SK-N-SH (cell line): ENCODE data around the gene NPFFR1. TPM values are rescaled to one million over a fixed set of nuclear protein-coding genes. Genes with fewer than 3 reads are reported as not detected.

Experiments
- CTCF ChIA-PET: fragments of 300-600, 350-600 bp; formaldehyde crosslinking; extraction: SDS; loops from one replicate; lab custom pipeline; 2021; lab: Yijun Ruan, JAX
- POLR2A ChIA-PET: fragments of 350-600 bp; sonication (Branson Sonifier 250); formaldehyde crosslinking; extraction: SDS; loops from one replicate; lab custom pipeline; 2020; ENCODE audit warnings: antibody characterized with exemption, inconsistent platforms; lab: Yijun Ruan, JAX
- DNase-seq: peaks from one replicate; pipeline ENCODE4 v3.0.0; 2012
- H2AFZ ChIP-seq: fragments of 200-600 bp; sonication (generic); 2 replicates; pipeline ENCODE4 v1.8.1; 2016; ENCODE audit warnings: antibody characterized with exemption, mild to moderate bottlenecking, low read depth
- H3F3A ChIP-seq: fragments of 200-600 bp; sonication (generic); replicated peaks from 2 replicates; pipeline ENCODE3; 2016; ENCODE audit warnings: antibody characterized with exemption, mild to moderate bottlenecking; ENCODE audit not compliant: insufficient read depth
- H3K27ac ChIP-seq, 2 experiments: fragments of 200-500 bp in 1 of 2; fragments of 200-600 bp in 1 of 2; sonication (Bioruptor generic) in 1 of 2; sonication (generic), shearing (Covaris generic) in 1 of 2; 2 replicates each; pipeline versions ENCODE4 v1.5.1 to v1.6.1; 2014 to 2016; ENCODE audit warnings: low read depth in 2 of 2, inconsistent platforms in 1 of 2, low read length in 1 of 2, mild to moderate bottlenecking in 1 of 2, mixed read lengths in 1 of 2
- H3K27me3 ChIP-seq: fragments of 200-600 bp; sonication (generic), shearing (Covaris generic); 2 replicates; pipeline ENCODE4 v1.6.1; 2016; ENCODE audit warnings: mixed run types; ENCODE audit not compliant: insufficient read depth
- H3K36me3 ChIP-seq, 2 experiments: fragments of 200-500 bp in 1 of 2; fragments of 200-600 bp in 1 of 2; sonication (Bioruptor generic) in 1 of 2; sonication (generic) in 1 of 2; replicated peaks in 1 of 2; 2 replicates each; pipeline versions ENCODE3 to v1.5.1; 2014 to 2016; ENCODE audit warnings: low read length in 1 of 2, mild to moderate bottlenecking in 1 of 2; ENCODE audit not compliant: insufficient read depth in 2 of 2, control insufficient read depth in 1 of 2
- H3K4me1 ChIP-seq, 2 experiments: fragments of 200-500 bp in 1 of 2; fragments of 200-600 bp in 1 of 2; sonication (Bioruptor generic) in 1 of 2; sonication (generic), shearing (Covaris generic) in 1 of 2; 2 replicates each; pipeline versions ENCODE4 v1.5.1 to v1.6.1; 2014 to 2016; ENCODE audit warnings: low read depth in 1 of 2, low read length in 1 of 2, mixed run types in 1 of 2; ENCODE audit not compliant: insufficient read depth in 2 of 2, control insufficient read depth in 1 of 2
- H3K4me2 ChIP-seq: fragments of 200-600 bp; sonication (generic), shearing (Covaris generic); 2 replicates; pipeline ENCODE4 v1.6.1; 2017; ENCODE audit warnings: mixed run types
- H3K4me3 ChIP-seq, 2 experiments: fragments of 200-500 bp in 1 of 2; fragments of 200-600 bp in 1 of 2; sonication (Bioruptor generic) in 1 of 2; sonication (generic), shearing (Covaris generic) in 1 of 2; 2 replicates each; pipeline versions ENCODE4 v1.5.1 to v1.8.1; 2014 to 2016; ENCODE audit warnings: low read depth in 2 of 2, inconsistent platforms in 1 of 2, low read length in 1 of 2, mild to moderate bottlenecking in 1 of 2, mixed read lengths in 1 of 2, moderate library complexity in 1 of 2
- H3K79me2 ChIP-seq: fragments of 200-600 bp; sonication (generic); 2 replicates; pipeline ENCODE4 v1.8.1; 2017; ENCODE audit warnings: mild to moderate bottlenecking; ENCODE audit not compliant: insufficient read depth
- H3K9ac ChIP-seq: fragments of 200-600 bp; sonication (generic); 2 replicates; pipeline ENCODE4 v1.6.1; 2017; ENCODE audit warnings: mixed run types
- H3K9me2 ChIP-seq: fragments of 200-600 bp; sonication (generic); 2 replicates; pipeline ENCODE4 v1.6.1; 2017; ENCODE audit warnings: mixed run types
- H3K9me3 ChIP-seq: fragments of 200-600 bp; sonication (generic); 2 replicates; pipeline ENCODE4 v1.6.1; 2017; ENCODE audit warnings: mixed run types, mild to moderate bottlenecking, moderate library complexity
- H4K20me1 ChIP-seq: fragments of 200-600 bp; sonication (generic); 2 replicates; pipeline ENCODE4 v1.6.1; 2017; ENCODE audit warnings: mild to moderate bottlenecking, mixed run types; ENCODE audit not compliant: insufficient read depth
- MXI1 ChIP-seq: IDR thresholded peaks from 2 replicates; pipeline ENCODE4 v1.6.1; 2012; ENCODE audit warnings: mild to moderate bottlenecking, low read depth, low read length, improper control_type of control experiment
- NRF1 ChIP-seq: IDR thresholded peaks from 2 replicates; pipeline ENCODE4 v1.6.1; 2012; ENCODE audit warnings: low read depth, mild to moderate bottlenecking, low read length
- PBX3 ChIP-seq: IDR thresholded peaks from 2 replicates; pipeline ENCODE4; 2012
- WGBS: methylation state at CpG from one replicate; pipeline ENCODE4 v1.1.6; 2017; ENCODE audit warnings: low lambda C conversion rate; 5-methylcytosine and 5-hydroxymethylcytosine counted together
- polyA plus RNA-seq, 3 experiments: library from polyadenylated mRNA; depleted of rRNA; stranded (reverse); fragments of >200 nt; gene quantifications; 2 replicates each; pipeline ENCODE4 v1.2.3, GENCODE V29; 2012
- TF ChIP-seq, protein P1 (sequence below): IDR thresholded peaks from 2 replicates; pipeline ENCODE4 v1.6.1; 2012; ENCODE audit warnings: mild to moderate bottlenecking, low read depth, low read length, moderate library complexity
- TF ChIP-seq, protein P2 (sequence below): IDR thresholded peaks from 2 replicates; pipeline ENCODE4 v1.4.0; 2012; ENCODE audit warnings: low read depth, borderline replicate concordance

Gene NPFFR1
- polyA plus RNA-seq, 1 of the 3 experiments (the other 2 are of a cell fraction) = not detected

GRCh38 chr10:70253878-70254765 lies 29.7 kb downstream of the NPFFR1 start (continued):
- TF ChIP-seq, protein P1, sequence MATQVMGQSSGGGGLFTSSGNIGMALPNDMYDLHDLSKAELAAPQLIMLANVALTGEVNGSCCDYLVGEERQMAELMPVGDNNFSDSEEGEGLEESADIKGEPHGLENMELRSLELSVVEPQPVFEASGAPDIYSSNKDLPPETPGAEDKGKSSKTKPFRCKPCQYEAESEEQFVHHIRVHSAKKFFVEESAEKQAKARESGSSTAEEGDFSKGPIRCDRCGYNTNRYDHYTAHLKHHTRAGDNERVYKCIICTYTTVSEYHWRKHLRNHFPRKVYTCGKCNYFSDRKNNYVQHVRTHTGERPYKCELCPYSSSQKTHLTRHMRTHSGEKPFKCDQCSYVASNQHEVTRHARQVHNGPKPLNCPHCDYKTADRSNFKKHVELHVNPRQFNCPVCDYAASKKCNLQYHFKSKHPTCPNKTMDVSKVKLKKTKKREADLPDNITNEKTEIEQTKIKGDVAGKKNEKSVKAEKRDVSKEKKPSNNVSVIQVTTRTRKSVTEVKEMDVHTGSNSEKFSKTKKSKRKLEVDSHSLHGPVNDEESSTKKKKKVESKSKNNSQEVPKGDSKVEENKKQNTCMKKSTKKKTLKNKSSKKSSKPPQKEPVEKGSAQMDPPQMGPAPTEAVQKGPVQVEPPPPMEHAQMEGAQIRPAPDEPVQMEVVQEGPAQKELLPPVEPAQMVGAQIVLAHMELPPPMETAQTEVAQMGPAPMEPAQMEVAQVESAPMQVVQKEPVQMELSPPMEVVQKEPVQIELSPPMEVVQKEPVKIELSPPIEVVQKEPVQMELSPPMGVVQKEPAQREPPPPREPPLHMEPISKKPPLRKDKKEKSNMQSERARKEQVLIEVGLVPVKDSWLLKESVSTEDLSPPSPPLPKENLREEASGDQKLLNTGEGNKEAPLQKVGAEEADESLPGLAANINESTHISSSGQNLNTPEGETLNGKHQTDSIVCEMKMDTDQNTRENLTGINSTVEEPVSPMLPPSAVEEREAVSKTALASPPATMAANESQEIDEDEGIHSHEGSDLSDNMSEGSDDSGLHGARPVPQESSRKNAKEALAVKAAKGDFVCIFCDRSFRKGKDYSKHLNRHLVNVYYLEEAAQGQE = no peak
- TF ChIP-seq, protein P2, sequence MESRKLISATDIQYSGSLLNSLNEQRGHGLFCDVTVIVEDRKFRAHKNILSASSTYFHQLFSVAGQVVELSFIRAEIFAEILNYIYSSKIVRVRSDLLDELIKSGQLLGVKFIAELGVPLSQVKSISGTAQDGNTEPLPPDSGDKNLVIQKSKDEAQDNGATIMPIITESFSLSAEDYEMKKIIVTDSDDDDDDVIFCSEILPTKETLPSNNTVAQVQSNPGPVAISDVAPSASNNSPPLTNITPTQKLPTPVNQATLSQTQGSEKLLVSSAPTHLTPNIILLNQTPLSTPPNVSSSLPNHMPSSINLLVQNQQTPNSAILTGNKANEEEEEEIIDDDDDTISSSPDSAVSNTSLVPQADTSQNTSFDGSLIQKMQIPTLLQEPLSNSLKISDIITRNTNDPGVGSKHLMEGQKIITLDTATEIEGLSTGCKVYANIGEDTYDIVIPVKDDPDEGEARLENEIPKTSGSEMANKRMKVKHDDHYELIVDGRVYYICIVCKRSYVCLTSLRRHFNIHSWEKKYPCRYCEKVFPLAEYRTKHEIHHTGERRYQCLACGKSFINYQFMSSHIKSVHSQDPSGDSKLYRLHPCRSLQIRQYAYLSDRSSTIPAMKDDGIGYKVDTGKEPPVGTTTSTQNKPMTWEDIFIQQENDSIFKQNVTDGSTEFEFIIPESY = no peak

GRCh38 chr10:70250961-70251680 lies 32.7 kb downstream of the NPFFR1 start:
- Histone ChIP-seq H3F3A (no peaks in the 10 kb centered on the region), H3K4me3 (no peak overlapping the region), H3K4me1 (no peaks in the 10 kb centered on the region; a peak in 1 of 4 replicates), H3K27ac (no peak overlapping the region), H3K27me3 (peaks cover 21% of the 10 kb centered on the region; the same call in 1 of the 2 replicates), H2AFZ (no peak overlapping the region), H4K20me1 (no peaks in the 10 kb centered on the region), H3K9ac (no peak overlapping the region), H3K9me3 (no peaks in the 10 kb centered on the region), H3K4me2 (no peak overlapping the region), H3K36me3 (no peaks in the 10 kb centered on the region), H3K79me2 (no peaks in the 10 kb centered on the region), H3K9me2 (no peaks in the 10 kb centered on the region)
- ChIA-PET CTCF (interaction anchor here (1.7 to 2.5 kb wide), 2 partner anchors 18 to 113 kb away, joined by 4 to 5 read pairs; no protein-coding TSS in a partner anchor), POLR2A (no interaction called here)
- 86% methylated on average over 10 of the region's 11 CpGs for WGBS
- DNase-seq = no peak
- TF ChIP-seq NRF1 = no peak
- no peak for TF ChIP-seq PBX3
- TF ChIP-seq MXI1 = no peak
